Caki2 (cell line): ENCODE results near the gene HDGFL1. TPM values are rescaled to one million over a fixed set of nuclear protein-coding genes. Genes with fewer than 3 reads are reported as not detected.
A peak's percentile ranks its signal among the peaks of the same experiment; 100 is the strongest.

Experiments used
- DNase-seq: peaks from one replicate; pipeline ENCODE4 v3.0.0-alpha.2; 2015; ENCODE audit warnings: low read depth
- in situ Hi-C: cut with HindIII; loops from 2 replicates; pipeline ENCODE4 v1.10.0; 2016; ENCODE audit warnings: low sequenced_read_pairs, low pct_unique_long_range_greater_than_20kb, mixed read lengths
- total RNA-seq: library from RNA; depleted of rRNA; stranded (reverse); fragments of >200 nt; shearing (Covaris generic); gene quantifications from 2 replicates; pipeline ENCODE4 v1.2.3, GENCODE V29; 2014; ENCODE audit warnings: low replicate concordance

Gene HDGFL1
- total RNA-seq, 1 experiment from 2014 or later, result not detected

DNA sequence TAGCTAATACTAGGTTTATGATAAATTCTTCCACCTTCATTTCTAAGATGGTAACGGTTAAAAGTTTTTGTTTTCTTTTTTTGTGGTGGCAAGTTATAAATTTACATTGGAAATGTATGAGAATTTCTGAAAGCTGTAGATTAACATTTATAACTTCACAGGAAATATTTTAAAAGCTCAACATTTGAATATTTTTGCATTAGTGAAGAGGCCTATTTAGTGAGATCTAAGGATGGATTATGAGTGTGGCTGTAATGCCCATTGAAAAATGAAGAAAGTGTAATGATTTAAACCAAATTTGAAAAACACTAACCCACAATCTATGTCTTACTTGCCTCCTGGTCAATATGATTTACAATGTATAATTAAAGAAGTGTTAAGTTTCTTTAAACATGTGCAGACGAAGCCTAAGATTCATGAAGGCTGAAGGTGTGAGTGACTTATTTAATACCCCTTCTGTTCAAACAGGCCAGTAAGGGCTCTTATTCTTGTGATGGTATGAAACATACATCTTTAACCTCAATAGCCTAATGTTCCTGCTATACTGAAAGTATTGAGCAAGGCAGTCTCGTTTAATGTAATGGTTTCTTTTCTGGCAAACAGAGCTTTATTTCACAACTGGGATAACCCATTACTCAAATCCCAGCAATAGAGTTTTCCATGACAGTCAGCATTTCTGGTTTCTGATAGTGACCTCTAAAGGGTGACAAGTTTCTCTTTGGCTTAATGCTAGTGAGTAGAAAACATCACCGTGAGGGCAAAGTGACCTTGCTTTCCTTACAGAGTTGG lies 13.2 kb downstream of the HDGFL1 start:
- in situ Hi-C loops, result no loop called here
- no peak for DNase-seq

- in situ Hi-C loops, result no loop called here
- DNase-seq, result no peak
Observed at GRCh38 chr6:22583230-22583629, 13.9 kb downstream of the HDGFL1 start.

GRCh38 chr6:22583927-22584326 lies 14.6 kb downstream of the HDGFL1 start:
- in situ Hi-C loops, result no loop called here
- DNase-seq, result no peak

DNA sequence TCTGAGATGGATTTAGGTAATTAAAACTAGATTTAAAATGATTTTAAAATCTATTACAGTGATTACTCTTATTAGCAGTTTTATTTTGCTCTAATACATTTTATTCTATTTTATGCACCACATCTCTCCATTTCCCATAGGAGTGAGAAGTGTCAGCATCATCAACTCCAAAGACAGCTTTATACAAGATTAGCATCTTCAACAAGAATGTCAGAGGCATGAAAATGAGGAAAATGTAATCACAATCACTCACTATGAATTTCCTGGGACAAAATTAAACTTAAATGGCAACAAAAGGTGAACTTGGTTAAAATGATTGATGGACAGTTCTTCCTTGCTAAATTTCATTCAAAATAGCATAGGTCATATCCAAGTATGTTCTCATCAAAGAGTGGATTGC lies 19.8 kb downstream of the HDGFL1 start:
- DNase-seq, result no peak
- in situ Hi-C loops, result no loop called here

- in situ Hi-C loops, result no loop called here
- DNase-seq, result no peak
Observed at GRCh38 chr6:22590423-22590822, 21.1 kb downstream of the HDGFL1 start.

GRCh38 chr6:22593895-22594294 lies 24.5 kb downstream of the HDGFL1 start:
- in situ Hi-C loops, result no loop called here
- no peak for DNase-seq

DNA sequence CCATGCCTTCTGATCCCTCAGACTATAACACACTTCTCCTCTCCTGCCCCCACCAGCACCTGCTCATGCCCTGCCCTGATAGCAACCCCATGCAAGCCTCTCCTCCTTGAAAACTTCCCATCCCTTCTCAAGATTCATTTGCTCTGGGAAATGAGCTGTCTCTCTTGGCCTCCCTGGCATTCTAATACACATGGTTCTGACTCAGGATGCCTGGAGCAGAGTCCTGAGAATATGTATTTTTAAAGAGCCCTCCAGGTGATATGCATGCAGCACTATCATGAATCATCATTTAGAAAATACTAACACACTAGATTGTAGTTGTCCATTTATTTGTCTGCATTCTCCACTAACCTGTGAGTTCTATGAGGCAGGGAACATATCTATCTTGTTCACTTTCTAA lies 26.6 kb downstream of the HDGFL1 start:
- in situ Hi-C loops, result no loop called here
- DNase-seq, result no peak

GRCh38 chr6:22598339-22598738 lies 29.0 kb downstream of the HDGFL1 start:
- DNase-seq, result no peak
- in situ Hi-C loops, result no loop called here

DNA sequence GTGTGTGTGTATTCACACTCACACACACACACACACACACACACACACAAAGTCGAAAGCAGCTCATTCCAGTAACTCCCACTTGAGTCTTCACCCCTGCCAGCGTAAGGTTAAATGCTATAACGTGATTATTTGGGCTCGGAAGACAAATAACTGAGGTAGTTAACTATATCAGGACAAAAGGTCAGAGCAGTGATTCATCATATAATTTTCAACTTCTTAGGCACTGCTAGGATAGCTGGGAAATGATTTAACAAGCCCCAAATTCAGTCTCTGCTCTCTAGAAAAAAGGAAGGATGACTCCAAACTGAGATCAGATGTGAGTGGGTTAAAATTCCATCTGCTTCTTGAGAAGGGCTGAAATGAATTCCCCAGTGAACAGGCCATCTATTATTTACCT lies 30.7 kb downstream of the HDGFL1 start:
- in situ Hi-C loops, result no loop called here

GRCh38 chr6:22601984-22602383 lies 32.6 kb downstream of the HDGFL1 start:
- DNase-seq, result no peak
- in situ Hi-C loops, result no loop called here

More for the DNA sequence above, 30.7 kb downstream of the HDGFL1 start:
- DNase-seq, result peak; percentile 46

- in situ Hi-C loops, result no loop called here
- no peak for DNase-seq
Observed at GRCh38 chr6:22605736-22606135, 36.4 kb downstream of the HDGFL1 start.

- in situ Hi-C loops, result no loop called here
- DNase-seq, result no peak
Observed at GRCh38 chr6:22610127-22610526, 40.8 kb downstream of the HDGFL1 start.

- DNase-seq, result no peak
Observed at GRCh38 chr6:22612236-22612635, 42.9 kb downstream of the HDGFL1 start.

GRCh38 chr6:22613051-22613450 lies 43.7 kb downstream of the HDGFL1 start:
- no peak for DNase-seq
- in situ Hi-C loops, result no loop called here

More at GRCh38 chr6:22612236-22612635, 42.9 kb downstream of the HDGFL1 start:
- in situ Hi-C loops, result no loop called here

- DNase-seq, result peak; percentile 31
- in situ Hi-C loops, result no loop called here
Observed at GRCh38 chr6:22613695-22614094, 44.3 kb downstream of the HDGFL1 start.

- in situ Hi-C loops, result no loop called here
- no peak for DNase-seq
Observed at GRCh38 chr6:22614547-22614946, 45.2 kb downstream of the HDGFL1 start.

DNA sequence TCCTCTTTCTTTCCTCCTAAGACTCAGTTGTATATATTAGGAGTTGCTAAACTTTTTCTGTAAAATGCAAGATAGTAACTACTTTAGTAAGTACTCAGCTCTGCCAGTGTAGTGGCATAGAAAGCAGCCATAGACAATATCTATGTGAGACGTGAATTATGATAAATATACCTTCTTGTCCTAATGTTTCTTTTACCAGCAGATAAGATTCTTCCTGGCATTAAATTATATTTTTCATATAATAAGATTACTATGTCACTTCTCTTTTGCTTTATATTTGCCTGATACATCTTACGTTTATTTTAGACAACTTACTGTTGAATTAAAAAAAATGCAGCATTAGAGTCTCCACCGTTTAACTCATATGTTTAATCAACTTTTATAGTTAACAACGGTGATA lies 51.7 kb downstream of the HDGFL1 start:
- DNase-seq, result no peak
- in situ Hi-C loops, result no loop called here
